Measurements from ENCODE around the gene MRPL23. TPM values are rescaled to one million over a fixed set of nuclear protein-coding genes. Genes with fewer than 3 reads are reported as not detected.

Gene MRPL23
- total RNA-seq, 1 experiment from 2014 or later, result 109 TPM

DNA sequence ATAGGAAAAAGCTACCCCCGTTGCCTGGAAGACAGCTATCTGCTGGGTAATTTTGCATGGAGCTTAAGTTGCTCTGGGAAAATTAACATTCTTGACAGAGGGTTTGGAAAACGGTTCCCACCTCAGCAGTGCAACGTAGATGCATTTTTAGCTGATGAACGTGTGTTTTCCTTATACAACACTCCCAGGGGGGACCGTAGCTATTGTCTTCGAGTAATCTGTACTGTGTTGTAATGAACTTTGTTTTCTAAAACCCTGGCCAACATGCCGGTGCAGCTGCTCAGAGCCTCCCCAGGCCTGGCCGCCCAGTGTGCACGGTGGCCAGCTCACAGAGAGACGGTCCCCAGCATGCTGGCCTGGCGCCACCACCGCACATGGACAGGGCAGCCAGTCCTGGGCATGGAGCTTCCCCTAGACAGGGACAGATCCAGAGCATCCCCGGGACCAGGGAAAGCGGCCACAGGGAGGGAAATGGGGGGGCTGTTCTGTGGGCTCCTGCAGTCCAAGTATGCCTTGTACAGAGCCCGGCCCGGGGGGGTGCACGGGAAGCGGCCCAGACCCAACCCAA is 25.5 kb upstream of the MRPL23 start:
- Histone ChIP-seq H3K27ac (ENCODE audit: low read depth, low read length) (no peak overlapping the region), H4K20me1 (ENCODE audit: insufficient read depth) (no peaks in the 10 kb centered on the region), H3K4me1 (ENCODE audit: control insufficient read depth in 1 of 2, insufficient read depth in 2 of 2, low read length in 2 of 2) (no peaks in the 10 kb centered on the region), H2AFZ (ENCODE audit: low read depth, low read length, poor library complexity, severe bottlenecking) (no peak overlapping the region), H3K9me2 (ENCODE audit: insufficient read depth) (no peaks in the 10 kb centered on the region), H3K36me3 (ENCODE audit: control insufficient read depth in 1 of 2, insufficient read depth in 2 of 2, low read length in 2 of 2) (no peaks in the 10 kb centered on the region), H3K9me3 (ENCODE audit: control insufficient read depth in 1 of 2, insufficient read depth in 1 of 2, low read depth in 1 of 2, low read length in 2 of 2) (no peaks in the 10 kb centered on the region), H3K9ac (ENCODE audit: low read length) (no peak overlapping the region), H3K4me3 (replicated peaks in 1 of 2; ENCODE audit: low read depth in 1 of 2, low read length in 2 of 2) (no peak overlapping the region), H3K27me3 (ENCODE audit: insufficient read depth, low read length) (no peaks in the 10 kb centered on the region), H3K79me2 (ENCODE audit: insufficient read depth, low read length) (no peaks in the 10 kb centered on the region), H3K4me2 (ENCODE audit: low read length) (no peak overlapping the region)
- ATAC-seq (no peak), DNase-seq (ENCODE audit: low read depth, low spot score) (no peak)
- intact Hi-C loops (cut with micrococcal nuclease), result no loop called here
- ChIA-PET POLR2A (no interaction called here), RAD21 (ENCODE audit: low non-redundant PET in 1 of 2, low total read pairs in 2 of 2, uncharacterized antibody in 2 of 2, unreplicated experiment in 2 of 2) (no interaction called here), CTCF (interaction anchor here (1.6 to 2.1 kb wide), 2 partner anchors 39 to 45 kb away, joined by 9 to 12 read pairs; no protein-coding TSS in a partner anchor)
- TF ChIP-seq JUND (IDR thresholded peaks at IDR 0.05) (no peak), CBX3 (IDR thresholded peaks at IDR 0.05; ENCODE audit: low read depth) (no peak), POLR2A (IDR thresholded peaks at IDR 0.05; ENCODE audit: borderline replicate concordance, extremely low read depth, insufficient read depth, insufficient read length) (no peak), ZNF274 (IDR thresholded peaks at IDR 0.05; ENCODE audit: low read depth, low read length) (no peak), EZH2phosphoT487 (IDR thresholded peaks at IDR 0.05; ENCODE audit: borderline replicate concordance) (no peak), SP1 (IDR thresholded peaks at IDR 0.05; ENCODE audit: low read depth) (no peak), EGR1 (IDR thresholded peaks at IDR 0.05; ENCODE audit: low read depth) (no peak)
- no TSS peak for BruUV-seq (replicated peaks)

DNA sequence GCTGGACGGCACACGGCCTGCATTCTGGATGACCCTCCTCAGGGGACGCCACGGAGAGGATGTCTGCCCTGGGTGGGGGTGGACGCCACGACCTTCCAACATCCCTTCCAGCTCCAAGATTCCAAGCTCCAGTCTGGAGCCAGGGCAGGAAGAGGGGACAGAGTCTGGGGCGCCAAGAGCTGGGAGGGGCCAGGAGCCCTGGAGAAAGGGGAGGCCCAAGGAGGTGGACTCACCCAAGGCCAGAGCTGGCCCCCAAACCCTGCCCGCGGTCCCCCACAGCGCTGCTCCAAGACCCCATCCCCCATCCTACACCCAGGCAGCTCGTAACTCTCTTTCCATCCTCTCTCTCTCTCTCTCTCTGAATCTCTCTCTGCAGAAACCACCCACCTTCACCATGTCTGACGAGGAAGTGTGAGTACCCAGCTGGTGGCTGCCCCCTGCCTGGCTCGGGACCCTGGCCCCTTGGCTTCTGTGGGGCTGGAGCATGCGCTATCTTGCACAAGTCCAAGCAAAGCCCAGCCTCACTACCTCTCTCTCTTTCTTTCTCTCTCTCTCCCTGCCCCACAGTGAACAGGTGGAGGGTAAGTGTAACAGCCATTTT is 24.6 kb upstream of the MRPL23 start:
- H3K4me1 ChIP-seq (ENCODE audit: control insufficient read depth in 1 of 2, insufficient read depth in 2 of 2, low read length in 2 of 2), result no peaks in the 10 kb centered on the region
- H3K79me2 ChIP-seq (ENCODE audit: insufficient read depth, low read length), result no peaks in the 10 kb centered on the region
- no peak overlapping the region for H3K9ac ChIP-seq (ENCODE audit: low read length)
- H2AFZ ChIP-seq (ENCODE audit: low read depth, low read length, poor library complexity, severe bottlenecking), result no peak overlapping the region
- no peak overlapping the region for H3K4me2 ChIP-seq (ENCODE audit: low read length)
- no peaks in the 10 kb centered on the region for H3K27me3 ChIP-seq (ENCODE audit: insufficient read depth, low read length)
- ChIA-PET POLR2A (interaction anchor here (0.8 kb wide), 1 partner anchor 881 kb away, joined by 3 read pairs; no protein-coding TSS in a partner anchor), CTCF (interaction anchor here (1.6 to 2.1 kb wide), 2 partner anchors 40 to 46 kb away, joined by 9 to 12 read pairs; no protein-coding TSS in a partner anchor), RAD21 (ENCODE audit: low non-redundant PET in 1 of 2, low total read pairs in 2 of 2, uncharacterized antibody in 2 of 2, unreplicated experiment in 2 of 2) (no interaction called here)
- no peak overlapping the region for H3K27ac ChIP-seq (ENCODE audit: low read depth, low read length)
- H4K20me1 ChIP-seq (ENCODE audit: insufficient read depth), result no peaks in the 10 kb centered on the region
- no peaks in the 10 kb centered on the region for H3K9me2 ChIP-seq (ENCODE audit: insufficient read depth)
- H3K36me3 ChIP-seq (ENCODE audit: control insufficient read depth in 1 of 2, insufficient read depth in 2 of 2, low read length in 2 of 2), result no peaks in the 10 kb centered on the region
- no peak for ATAC-seq
- intact Hi-C loops (cut with micrococcal nuclease), result no loop called here
- H3K4me3 ChIP-seq (replicated peaks in 1 of 2; ENCODE audit: low read depth in 1 of 2, low read length in 2 of 2), result no peak overlapping the region
- no TSS peak for BruUV-seq (replicated peaks)
- H3K9me3 ChIP-seq (ENCODE audit: control insufficient read depth in 1 of 2, insufficient read depth in 1 of 2, low read depth in 1 of 2, low read length in 2 of 2), result no peaks in the 10 kb centered on the region
- no peak for DNase-seq (ENCODE audit: low read depth, low spot score)
- TF ChIP-seq POLR2A (IDR thresholded peaks at IDR 0.05; ENCODE audit: borderline replicate concordance, extremely low read depth, insufficient read depth, insufficient read length) (no peak), EZH2 (IDR thresholded peaks at IDR 0.05) (no peak), ZFX (IDR thresholded peaks at IDR 0.05) (no peak), CEBPB (IDR thresholded peaks at IDR 0.05; ENCODE audit: low read depth) (no peak), POLR2AphosphoS5 (IDR thresholded peaks at IDR 0.05; ENCODE audit: low read depth, low read length) (no peak), SP1 (IDR thresholded peaks at IDR 0.05; ENCODE audit: low read depth) (no peak), EZH2phosphoT487 (IDR thresholded peaks at IDR 0.05; ENCODE audit: borderline replicate concordance) (no peak), FOSL1 (IDR thresholded peaks at IDR 0.05; ENCODE audit: low read depth) (no peak), RAD21 (IDR thresholded peaks at IDR 0.05; ENCODE audit: low read depth) (no peak), SRF (IDR thresholded peaks at IDR 0.05; ENCODE audit: low read depth) (no peak)
- TF ChIP-seq, protein P1, sequence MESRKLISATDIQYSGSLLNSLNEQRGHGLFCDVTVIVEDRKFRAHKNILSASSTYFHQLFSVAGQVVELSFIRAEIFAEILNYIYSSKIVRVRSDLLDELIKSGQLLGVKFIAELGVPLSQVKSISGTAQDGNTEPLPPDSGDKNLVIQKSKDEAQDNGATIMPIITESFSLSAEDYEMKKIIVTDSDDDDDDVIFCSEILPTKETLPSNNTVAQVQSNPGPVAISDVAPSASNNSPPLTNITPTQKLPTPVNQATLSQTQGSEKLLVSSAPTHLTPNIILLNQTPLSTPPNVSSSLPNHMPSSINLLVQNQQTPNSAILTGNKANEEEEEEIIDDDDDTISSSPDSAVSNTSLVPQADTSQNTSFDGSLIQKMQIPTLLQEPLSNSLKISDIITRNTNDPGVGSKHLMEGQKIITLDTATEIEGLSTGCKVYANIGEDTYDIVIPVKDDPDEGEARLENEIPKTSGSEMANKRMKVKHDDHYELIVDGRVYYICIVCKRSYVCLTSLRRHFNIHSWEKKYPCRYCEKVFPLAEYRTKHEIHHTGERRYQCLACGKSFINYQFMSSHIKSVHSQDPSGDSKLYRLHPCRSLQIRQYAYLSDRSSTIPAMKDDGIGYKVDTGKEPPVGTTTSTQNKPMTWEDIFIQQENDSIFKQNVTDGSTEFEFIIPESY (IDR thresholded peaks at IDR 0.05; ENCODE audit: extremely low read depth, insufficient replicate concordance, low read length), result no peak
- TF ChIP-seq, protein P2, sequence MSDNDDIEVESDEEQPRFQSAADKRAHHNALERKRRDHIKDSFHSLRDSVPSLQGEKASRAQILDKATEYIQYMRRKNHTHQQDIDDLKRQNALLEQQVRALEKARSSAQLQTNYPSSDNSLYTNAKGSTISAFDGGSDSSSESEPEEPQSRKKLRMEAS (IDR thresholded peaks at IDR 0.05), result no peak

All from HCT116 (cell line).